ENCODE data around the gene SLC8A2.

DNA sequence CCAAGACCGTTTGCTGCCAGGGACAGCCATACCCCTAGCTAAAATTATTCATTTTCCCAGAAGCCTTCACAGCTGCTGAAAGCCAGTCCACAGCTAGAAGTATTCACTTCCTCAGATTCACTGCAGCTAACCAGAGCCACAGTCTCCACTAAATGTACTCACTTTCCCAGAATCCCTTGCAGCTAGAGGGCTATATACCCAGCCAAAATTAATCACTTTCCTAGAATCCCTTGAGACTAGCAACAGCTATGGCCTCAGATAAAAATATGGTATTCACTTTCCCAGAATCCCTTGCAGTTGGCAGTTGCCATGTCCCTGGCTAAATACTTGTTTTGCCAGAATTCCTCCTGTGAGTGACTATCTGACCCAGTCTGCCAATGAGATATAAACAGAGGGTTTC lies 38.6 kb downstream of the SLC8A2 start:
- no peak for TF ChIP-seq TARDBP (IDR thresholded peaks at IDR 0.05)
- no peak for TF ChIP-seq ZNF384 (IDR thresholded peaks at IDR 0.05)
- no peak for TF ChIP-seq HDGF (IDR thresholded peaks at IDR 0.05; ENCODE audit: borderline replicate concordance)
- no peak for TF ChIP-seq FOXA1 (IDR thresholded peaks at IDR 0.05)
- TF ChIP-seq SP1 (IDR thresholded peaks at IDR 0.05), result no peak
- TF ChIP-seq FOXM1 (IDR thresholded peaks at IDR 0.05; ENCODE audit: borderline replicate concordance), result no peak
- no peak for TF ChIP-seq SUZ12 (IDR thresholded peaks at IDR 0.05)
- TF ChIP-seq BHLHE40 (IDR thresholded peaks at IDR 0.05; ENCODE audit: borderline replicate concordance), result no peak
- TF ChIP-seq CTBP1 (IDR thresholded peaks at IDR 0.05; ENCODE audit: borderline replicate concordance), result no peak

Data from HEK293T (cell line).